GM18909 (cell line): Measurements from ENCODE around the gene MCM5.
"Not testable (repeated sequence)": the region's sequence is repeated elsewhere in the genome, so short reads cannot be mapped to it uniquely, and the experiment has no call there.

Experiments
- ATAC-seq: cut with Tn5 transposase; IDR thresholded peaks from one replicate; pipeline ENCODE4 v1.9.1; 2021; ENCODE audit warnings: mild to moderate bottlenecking; ENCODE audit not compliant: unreplicated experiment, poor library complexity

The MCM5 gene

DNA sequence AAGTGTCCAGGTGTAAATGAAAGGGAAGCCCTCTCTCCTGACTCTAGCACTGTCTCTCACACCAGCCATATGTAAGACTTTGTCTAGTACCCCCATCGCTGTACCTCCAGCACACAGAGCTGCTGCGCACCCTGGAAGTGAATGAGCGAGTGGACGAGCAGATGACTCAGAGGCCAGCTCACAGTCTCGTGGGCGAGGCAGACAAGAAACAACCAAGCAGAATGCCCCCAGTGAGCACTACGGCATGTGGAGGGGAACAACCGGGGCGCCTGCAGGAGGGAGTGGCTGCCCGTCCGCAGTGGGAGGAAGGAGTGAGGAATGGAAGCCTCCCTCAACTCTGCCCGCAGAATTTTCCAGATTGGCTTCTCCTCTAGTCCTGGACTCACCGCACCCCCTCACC, 46.4 kb downstream of the MCM5 start:
- no peak for ATAC-seq

DNA sequence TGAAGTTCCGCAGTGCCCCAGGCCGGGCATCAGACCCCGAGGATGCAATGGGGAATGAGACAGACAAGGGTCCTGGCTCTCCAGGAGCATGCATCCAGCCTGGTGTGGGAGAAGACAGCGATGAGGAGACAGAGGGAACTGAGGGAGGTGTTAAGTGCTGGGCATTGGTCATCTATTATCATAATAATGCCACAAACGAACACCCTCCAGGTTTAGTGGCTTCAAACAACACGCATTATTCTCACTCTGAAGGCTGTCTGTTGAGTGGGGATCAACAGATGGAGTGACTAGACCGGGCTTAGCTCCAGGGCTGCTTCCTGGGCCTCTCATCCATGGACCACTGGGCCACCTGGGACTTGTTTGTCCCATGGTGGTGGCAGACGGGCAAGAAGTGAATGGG, 48.6 kb downstream of the MCM5 start:
- no peak for ATAC-seq

DNA sequence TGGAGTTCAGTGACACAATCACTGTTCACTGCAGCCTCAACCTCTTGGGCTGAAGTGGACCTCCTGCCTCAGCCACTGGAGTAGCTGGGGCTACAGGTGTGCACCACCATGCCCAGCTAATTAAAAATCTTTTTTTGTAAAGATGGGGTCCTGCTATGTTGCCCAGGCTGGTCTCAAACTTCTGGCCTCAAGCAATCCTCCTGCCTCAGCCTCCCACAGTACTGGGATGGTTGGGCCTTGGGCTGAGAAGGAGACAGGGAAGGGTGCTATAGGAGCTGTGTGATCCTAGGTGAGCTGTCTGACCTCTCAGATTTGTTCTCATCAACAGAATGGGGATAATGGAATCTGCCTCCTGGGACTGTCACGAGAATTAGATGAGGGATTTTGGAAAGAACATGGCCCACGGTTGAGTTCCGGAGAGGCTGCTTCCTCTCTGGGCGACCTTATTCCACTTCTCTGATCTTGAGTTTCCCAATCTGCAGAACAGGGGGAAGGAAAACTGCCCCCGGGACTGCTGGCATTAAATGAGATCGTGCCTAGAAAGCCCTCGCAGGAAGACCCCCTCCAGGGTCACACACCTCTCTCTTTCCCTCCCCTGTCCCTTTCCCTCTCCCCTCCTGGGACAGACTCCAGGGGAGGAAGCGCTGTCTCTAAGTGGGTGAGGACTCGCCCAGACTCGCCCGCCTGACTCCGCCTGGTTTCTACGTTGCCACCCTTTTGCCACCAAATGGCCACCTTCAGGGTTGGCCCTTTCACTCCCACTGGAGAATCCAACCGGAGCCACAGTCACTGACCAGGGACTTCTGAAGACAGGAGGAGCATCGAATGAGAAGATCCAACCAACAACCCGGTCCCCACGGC, 50.1 kb downstream of the MCM5 start:
- ATAC-seq: no peak

DNA sequence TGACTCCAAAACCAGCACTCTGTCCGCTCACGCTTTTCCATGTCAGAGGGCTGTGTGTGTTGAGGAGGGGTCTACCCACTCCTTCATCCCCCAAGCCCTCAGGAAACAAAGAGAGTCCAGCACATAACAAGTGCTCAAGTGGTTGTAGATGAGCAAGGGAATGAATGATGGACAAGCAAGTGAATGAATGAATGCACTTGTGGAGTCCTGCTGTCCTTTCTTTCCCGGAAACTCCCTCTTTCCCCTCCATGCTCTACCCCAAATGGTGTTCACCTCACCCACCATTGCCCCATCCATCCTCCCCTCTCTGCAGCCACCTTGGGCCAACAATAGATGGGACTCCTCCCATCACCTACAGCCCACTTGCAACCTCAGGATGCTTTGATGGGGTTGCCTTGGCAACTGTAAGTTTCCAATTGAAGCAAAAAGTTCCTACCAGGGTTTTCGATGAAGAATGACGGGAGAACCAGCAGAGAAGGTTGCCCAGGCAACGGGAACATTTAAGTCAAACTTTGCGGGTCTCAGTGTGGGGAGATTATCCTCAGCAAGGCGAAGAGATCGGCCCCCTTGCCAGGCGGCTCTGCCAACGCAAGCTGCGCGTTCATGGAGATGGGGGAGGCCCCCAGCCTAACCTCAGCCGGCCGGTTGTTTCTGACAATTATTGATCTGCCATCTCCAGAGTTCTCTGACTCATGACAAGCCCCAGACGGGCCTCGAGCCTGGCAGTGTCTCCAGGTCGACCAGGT, 51.1 kb downstream of the MCM5 start:
- no peak for ATAC-seq

DNA sequence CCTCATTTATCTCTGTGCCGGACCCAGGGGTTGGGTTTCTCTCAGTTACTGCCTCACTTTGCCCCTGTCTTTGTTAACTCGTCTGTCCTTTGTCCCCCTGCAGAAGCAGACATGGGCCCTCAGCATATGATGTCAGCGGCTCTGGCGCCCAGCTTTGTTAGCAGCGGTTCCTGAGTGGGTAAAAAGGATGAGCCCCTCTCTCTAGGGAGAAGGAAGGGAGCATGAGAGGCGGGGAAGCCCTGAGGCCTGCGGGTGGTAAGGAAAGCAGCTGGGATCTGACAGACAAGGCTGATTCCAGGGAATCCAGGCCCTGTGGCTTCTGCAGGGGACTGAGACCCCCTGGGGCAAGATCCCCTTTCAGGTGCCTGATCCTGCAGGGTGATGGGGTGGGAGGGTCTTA, 51.7 kb downstream of the MCM5 start:
- no peak for ATAC-seq

DNA sequence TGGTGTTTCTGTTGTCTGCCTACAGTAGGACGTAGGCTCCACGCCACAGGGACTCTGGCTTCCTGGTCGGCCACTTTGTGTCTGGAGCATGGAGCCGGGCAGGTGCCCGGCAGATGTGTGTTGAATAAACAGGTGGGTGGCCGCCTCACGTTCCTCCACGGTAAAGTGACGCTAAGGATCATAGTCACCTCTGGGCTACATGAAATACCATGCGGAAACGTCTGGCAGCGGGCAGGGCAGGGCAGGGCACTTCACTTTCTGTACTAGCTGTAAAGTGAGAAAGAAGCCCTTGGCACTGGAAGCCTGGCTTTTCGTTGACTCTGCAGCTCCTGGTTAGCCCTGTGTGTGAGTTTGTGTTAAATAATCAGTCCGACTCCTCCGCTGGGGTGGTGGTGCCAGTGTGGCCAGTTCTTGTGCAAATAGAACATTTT, 52.4 kb downstream of the MCM5 start:
- ATAC-seq: no peak

DNA sequence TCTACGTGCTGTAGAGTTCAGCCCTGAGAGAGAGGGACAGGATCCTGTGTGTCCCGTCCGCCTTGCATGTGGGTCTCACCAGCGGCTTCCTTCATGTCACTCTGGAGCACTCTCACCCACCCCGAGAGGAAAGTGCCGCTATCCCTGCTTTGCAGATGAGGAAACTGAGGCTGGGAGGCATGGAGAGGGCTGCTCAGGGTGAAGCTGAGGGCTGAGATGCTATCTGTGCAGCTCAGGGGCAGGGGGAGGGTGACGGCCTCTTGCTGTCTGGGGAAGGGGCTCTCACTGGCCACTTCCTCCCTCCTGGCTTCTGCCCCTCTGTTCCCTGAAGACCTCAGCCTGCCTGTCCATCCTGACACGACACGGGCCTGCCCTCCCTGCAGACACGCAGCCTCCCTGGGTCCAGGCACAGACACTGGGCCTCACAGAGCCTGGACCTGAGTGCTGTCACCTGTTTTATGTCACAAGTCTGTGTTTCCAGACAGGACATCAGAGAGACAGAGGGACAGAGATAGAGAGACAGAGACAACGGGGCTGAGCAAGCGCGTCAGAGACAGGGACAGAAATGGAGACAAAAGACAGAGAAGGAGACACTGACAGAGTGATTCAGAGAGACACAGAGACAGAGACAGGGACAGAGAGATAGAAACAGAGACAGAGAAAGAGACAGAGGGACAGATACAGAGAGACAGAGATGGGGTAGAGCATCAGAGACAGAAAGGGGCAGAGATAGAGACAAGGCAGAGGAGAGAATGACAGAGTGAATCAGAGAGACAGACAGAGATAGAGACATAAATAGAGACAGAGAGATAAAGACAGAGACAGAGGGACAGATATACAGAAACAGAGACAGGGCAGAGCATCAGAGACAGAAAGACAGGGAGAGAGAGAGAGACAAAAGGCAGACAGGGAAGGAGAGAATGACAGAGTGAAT, 53.1 kb downstream of the MCM5 start:
- ATAC-seq: no peak

DNA sequence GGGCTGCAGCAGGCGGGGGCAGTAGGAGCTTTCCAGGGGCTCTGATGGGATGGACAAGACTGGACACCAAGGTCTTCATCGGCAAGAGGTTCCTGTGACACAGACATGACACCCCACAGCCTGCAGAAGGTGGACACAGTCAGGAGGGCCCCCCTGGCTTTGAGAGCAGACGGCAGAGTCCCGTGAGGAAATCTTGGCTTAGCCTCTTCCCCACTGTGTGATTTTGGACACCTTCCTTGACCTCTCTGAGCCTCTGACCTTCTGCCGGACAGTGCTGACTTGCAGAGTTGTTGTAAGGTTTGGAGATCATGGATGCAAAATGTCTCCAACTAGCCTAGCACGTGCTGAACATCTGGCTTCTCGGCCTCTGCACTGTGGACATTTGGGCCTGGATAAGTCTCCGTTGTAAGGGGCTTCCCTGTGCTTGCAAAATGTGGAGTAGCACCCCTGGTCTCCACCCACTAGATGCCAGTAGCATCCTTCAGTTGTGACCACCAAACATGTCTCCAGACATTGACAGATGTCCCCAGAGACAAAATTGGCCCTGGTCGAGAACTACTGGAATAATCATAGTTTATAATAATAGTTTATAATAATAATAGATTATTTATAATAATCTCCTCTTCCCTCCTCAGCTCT, 54.6 kb downstream of the MCM5 start:
- ATAC-seq: no peak

DNA sequence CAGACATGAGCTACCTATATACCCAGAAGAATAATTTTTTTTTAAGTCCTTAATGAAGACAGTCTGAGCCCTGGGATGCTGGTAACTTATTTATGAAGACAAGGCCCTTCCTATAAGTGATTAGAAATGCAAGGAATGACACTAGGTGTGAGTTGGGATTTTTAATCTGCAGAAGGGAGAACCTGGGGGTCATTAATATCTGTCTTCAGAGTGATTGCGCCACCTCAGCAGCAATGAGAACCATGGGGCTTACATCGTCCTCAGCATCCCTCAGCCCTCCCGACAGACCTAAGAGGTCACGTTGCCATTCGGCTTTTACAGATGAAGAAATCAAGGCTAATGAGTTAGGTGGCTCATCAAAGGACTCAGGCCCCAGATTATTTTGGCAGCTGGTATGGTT, 55.6 kb downstream of the MCM5 start:
- ATAC-seq: no peak

DNA sequence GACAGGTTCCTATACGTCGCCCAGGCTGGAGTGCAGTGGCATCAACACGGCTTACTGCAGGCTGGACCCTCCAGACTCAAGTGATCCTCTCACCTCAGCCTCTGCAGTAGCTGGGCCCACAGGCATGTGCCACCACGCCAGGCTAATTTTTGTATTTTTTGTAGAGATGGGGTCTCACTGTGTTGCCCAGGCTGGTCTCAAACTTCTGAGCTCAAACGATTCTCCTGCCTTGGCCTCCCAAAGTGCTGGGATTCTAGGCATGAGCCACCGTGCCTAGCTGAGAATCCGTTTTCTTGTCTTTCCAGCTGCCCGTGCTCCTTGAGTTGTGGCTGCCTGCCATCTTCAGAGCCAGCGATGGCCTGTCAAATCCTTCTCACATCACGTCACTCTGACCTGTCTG, 56.8 kb downstream of the MCM5 start:
- no peak for ATAC-seq

DNA sequence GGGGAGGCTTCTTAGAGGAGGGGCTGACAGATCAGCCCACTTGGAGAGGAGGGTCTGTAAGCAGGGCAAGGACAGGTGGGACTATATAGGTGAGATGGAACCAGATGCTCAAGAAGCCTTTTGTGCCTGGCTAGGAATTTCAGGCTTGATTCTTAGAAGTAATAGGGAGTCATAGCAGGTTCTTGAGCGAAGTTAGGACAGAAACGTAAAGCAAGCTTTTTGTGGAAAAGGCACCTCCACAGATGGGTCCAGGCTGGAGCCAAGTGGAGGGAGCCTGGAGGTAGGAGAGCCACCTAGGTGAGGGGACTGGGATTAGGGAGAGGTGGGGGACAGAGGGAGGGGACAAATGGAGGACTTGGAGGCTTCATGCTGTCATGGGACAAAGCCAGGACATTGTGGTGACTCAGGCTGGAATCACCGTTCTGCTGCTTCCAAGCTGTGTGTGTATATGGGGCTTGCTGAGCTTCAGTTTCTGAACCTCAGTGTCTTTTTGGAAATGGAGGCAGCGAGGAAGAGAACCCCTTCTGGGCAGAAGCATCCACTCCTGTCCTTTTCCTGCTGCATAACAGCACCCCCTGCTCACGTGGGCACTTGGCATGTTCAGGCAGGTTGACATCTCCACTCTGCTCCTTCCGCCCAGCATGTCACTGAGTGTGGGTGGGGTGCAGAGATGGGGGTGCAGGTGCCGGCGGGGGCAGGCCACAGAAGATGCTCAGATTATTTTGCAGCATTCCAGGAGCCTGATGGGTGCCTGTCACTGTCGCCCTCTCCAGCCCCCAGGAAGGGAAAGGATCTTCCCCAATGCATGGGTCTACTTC, 58.0 kb downstream of the MCM5 start:
- no peak for ATAC-seq

DNA sequence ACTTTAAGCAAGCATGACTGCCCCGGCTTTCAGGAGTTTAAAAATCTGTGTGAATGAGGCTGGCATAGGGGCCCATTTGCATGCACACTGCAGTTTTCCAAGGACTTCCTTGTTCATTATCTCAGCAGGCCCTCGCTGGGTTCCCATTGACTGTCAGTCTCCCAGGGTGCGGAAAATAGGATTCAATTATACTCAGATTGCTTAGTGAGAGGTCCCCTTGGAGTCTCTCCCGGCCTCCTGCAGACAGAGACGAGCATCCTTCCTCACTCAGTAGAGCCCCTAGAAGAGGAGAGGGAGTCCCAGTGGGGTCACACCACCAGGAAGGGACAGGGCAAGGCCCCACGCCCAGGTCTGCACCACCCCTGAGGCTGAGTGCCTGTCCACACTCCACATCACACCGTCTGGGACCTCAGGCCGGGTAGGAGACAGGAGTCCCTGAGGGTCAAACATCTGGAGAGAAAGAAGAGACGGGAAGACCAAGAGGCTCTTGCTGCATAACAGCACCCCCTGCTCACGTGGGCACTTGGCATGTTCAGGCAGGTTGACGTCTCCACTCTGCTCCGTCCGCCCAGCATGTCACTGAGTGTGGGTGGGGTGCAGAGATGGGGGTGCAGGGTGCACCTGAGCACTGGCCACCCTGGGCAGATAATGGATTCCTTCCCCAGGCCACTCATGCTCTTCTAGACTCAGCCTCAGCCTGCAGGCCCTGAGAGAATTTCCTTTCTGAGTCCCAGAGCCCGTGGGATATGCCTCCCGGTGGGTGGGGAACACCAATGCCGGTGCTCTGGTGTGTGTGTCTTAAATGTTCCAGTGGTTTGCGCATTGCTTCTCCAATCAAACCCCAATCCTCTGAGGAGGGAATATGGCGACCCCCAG, 58.8 kb downstream of the MCM5 start:
- ATAC-seq: no peak

DNA sequence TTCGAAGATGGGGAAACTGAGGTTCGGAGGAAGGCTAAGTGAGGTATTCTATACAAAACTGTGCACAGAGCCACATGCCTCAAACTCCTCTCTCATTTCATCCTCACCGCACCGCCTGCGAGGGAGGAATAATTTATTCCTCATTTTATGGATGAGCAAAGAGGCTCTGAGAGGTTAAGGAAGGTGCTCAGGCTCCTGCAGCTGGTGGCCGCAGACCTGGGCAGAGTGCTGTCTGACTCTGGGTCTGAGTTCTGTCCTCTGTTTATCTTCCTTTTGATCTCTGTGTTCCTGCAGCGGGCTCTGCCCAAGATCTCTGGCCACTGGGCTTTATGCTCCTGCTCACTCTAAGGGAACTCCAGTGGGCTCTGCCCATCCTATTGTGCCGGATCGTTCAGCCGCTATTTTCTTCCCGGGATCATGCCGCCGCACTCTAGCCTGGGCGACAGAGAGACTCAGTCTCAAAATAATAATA, 59.5 kb downstream of the MCM5 start:
- ATAC-seq: no peak

DNA sequence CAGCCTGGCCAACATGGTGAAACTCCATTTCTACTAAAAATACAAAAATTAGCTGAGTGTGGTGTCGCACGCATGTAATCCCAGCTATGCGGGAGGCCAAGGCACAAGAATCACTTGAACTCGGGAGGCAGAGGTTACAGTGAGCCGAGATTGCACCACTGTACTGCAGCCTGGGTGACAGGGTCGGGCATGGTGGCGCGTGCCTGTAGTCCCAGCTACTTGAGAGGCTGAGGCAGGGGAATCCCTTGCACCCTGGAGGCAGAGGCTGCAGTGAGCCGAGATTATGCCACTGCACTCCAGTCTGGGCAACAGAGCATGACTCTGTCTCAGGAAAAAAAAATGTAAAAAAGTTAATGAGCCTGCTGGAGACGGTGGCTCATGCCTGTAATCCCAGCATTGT, 60.0 kb downstream of the MCM5 start:
- ATAC-seq: not testable (repeated sequence)

DNA sequence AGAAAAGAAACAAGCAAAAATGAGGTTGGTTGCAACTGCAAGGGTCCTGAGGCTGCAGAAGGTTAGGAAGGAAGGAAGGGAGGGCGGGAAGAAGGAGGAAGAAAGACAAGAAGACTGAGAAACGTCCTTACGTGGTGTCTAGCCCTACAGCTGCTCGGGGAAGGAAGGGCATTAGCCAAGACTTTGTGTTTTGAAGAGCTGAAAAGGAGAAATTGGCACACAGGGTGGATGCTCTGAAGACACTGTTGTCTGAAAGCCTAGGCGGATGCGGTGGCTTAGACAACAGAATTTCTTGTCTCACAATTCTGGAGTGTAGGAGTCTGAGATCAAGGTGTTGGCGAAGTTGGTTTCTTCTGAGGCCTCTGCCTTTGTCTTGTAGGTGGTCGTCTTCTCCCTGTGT, 60.7 kb downstream of the MCM5 start:
- ATAC-seq: no peak

DNA sequence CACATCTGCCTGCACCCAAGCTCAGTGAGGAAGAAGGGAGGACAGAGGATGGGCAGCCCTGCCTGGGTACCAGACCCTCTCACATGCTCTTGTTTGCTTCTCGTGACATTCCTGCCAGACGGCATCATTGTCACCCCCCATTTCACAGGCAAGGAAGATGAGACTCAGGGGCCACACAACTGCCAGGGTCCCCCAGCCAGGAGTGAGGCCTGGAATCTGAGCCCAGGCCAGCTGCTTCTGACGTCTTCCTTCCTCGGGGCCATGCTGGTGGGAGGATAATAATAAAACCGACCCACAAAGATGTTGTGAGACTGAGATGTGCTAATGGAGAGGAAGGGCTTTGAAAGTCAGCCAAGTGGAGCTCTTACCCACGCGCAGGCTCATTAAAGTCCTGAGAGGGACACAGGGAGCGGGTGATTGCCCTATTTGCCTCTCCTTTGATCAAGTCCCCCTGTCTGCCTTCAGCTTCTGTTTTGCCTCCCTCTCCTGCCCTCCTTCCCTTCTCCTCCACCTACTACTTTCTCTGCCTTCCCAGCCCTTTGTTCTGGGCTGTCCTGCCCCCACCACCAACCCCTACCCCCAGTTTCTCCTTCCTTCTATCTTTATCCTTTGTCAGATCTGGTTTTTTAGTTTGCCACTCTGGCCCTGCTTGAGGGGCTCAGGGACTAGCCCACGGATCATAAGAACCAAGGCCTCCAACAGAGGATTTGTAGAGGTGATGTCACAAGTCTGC, 62.7 kb downstream of the MCM5 start:
- ATAC-seq: no peak

DNA sequence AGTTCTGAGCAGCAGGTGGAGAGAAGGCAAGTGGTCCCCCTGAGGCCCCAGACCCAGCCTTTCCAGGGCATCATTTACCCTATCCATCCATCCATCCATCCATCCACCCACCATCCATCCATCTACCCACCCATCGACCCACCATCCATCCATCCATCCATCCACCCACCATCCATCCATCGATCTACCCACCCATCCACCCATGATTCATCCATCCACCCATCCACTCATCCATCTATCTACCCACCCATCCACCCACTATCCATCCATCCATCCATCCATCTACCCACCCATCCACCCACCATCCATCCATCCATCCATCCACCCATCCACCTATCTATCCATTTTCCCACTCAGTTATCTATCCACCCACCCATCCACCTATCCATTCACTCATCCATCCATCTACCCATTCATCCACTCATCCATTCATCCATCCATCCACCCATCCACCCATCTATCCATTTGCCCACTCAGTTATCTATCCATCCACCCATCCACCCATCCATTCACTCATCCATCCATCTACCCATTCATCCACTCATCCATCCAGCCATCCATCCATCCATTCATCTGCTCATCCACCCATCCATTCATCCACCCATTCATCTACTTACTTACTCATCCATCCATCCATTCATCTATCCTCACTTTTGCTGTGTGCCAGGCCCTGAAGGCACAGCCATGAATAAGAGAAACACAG, 63.4 kb downstream of the MCM5 start:
- no peak for ATAC-seq
